RWPE1 (cell line): ENCODE data around the gene CRTC2.
A peak's percentile ranks its signal among the peaks of the same experiment; 100 is the strongest.

Experiments
- CTCF ChIA-PET: fragments of 350-600 bp; sonication (Branson Sonifier 250); formaldehyde crosslinking; extraction: SDS; loops from one replicate; lab custom pipeline; 2021; lab: Yijun Ruan, JAX
- POLR2A ChIA-PET: fragments of 400-600 bp; formaldehyde crosslinking; extraction: SDS; loops from one replicate; lab custom pipeline; 2020; ENCODE audit warnings: antibody characterized with exemption; ENCODE audit not compliant: low non-redundant PET; lab: Yijun Ruan, JAX
- DNase-seq: peaks from one replicate; pipeline ENCODE4 v3.0.0; 2012; ENCODE audit warnings: low spot score
- H3K27ac ChIP-seq: fragments of 450-650 bp; 2 replicates; pipeline ENCODE4 v1.5.1; 2017
- TF ChIP-seq, protein P1 (sequence below): fragments of 450-650 bp; conservative IDR thresholded peaks from 2 replicates; pipeline ENCODE4 v1.5.1; 2017; ENCODE audit warnings: low read depth, mild to moderate bottlenecking

CRTC2 gene

DNA sequence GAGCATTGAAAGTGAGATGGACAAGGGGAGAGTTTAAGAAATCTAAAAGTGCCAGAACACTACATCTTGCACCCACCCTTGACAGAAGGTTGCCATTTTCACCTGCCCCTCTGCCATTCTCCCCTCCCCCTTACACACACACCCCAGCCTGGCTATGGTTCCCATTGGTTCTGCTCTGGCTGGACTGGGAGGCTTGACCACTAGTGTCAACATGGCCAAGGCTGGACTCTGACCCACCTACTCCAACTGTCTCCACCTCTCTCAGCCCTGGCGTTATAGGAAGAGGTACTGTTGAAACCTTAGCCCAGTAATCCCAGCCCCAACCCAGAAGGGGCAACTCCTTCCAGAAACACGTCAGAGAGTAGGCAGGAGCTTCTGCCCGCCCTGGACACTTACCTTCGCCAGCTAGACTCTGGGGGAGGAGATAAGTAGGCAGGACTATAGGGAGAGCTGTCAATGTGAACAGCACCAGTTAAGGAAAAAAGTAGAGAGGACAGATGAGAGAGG lies 4.5 kb downstream of the CRTC2 start:
- POLR2A ChIA-PET: no interaction called here
- no peak overlapping the region for H3K27ac ChIP-seq
- DNase-seq: no peak
- CTCF ChIA-PET: no interaction called here
- TF ChIP-seq, protein P1, sequence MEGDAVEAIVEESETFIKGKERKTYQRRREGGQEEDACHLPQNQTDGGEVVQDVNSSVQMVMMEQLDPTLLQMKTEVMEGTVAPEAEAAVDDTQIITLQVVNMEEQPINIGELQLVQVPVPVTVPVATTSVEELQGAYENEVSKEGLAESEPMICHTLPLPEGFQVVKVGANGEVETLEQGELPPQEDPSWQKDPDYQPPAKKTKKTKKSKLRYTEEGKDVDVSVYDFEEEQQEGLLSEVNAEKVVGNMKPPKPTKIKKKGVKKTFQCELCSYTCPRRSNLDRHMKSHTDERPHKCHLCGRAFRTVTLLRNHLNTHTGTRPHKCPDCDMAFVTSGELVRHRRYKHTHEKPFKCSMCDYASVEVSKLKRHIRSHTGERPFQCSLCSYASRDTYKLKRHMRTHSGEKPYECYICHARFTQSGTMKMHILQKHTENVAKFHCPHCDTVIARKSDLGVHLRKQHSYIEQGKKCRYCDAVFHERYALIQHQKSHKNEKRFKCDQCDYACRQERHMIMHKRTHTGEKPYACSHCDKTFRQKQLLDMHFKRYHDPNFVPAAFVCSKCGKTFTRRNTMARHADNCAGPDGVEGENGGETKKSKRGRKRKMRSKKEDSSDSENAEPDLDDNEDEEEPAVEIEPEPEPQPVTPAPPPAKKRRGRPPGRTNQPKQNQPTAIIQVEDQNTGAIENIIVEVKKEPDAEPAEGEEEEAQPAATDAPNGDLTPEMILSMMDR: no peak

DNA sequence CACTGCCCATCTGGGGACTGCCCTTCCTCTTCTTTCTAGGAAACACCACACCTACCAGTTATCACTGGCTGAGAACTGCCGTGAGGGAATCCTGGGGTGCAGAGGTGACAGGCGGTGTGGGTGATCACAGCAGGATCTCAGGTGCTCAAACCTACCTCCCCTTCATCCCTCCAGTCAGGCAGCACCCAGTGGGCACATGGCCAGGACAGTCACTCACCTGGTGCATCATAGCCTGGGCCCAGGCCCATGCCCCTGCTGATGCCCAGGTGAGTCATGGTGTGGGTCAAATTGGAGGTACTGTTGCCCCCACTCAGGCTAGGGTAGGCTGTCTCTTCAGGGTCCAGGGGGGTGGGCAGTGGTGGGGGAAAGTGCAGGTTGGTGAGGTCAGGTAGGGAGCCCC lies 6.6 kb downstream of the CRTC2 start:
- CTCF ChIA-PET: interaction anchor here (1.1 kb wide), 1 partner anchor 35 kb away, joined by 3 read pairs; no protein-coding TSS in a partner anchor
- H3K27ac ChIP-seq: peak overlapping the region; percentile 13; the same call in 1 of the 2 replicates
- POLR2A ChIA-PET: no interaction called here
- DNase-seq: peak; percentile 47
- TF ChIP-seq, protein P1: no peak

DNA sequence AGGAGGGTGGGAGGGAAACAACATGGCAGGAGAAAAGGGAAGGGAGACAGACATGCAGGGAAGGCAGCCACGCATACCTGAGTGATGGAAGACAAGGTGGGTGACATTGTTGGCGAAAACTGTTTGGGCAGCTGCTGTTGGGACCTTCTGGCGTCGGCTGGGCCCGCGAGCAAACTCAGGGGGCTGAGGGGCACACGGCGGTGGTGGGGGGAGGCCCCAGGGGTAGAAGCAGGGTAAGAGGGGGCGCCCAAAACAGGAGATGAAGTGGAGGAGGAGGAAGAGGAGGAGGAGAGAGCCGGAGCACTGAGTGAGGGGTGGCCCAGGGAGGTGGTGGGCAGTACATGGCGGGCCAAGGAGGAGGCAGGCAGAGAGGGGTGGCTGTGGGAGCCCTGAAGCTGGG lies 7.2 kb downstream of the CRTC2 start:
- no peak overlapping the region for H3K27ac ChIP-seq
- ChIA-PET CTCF (no interaction called here), POLR2A (no interaction called here)
- TF ChIP-seq, protein P1: no peak
- DNase-seq: no peak

DNA sequence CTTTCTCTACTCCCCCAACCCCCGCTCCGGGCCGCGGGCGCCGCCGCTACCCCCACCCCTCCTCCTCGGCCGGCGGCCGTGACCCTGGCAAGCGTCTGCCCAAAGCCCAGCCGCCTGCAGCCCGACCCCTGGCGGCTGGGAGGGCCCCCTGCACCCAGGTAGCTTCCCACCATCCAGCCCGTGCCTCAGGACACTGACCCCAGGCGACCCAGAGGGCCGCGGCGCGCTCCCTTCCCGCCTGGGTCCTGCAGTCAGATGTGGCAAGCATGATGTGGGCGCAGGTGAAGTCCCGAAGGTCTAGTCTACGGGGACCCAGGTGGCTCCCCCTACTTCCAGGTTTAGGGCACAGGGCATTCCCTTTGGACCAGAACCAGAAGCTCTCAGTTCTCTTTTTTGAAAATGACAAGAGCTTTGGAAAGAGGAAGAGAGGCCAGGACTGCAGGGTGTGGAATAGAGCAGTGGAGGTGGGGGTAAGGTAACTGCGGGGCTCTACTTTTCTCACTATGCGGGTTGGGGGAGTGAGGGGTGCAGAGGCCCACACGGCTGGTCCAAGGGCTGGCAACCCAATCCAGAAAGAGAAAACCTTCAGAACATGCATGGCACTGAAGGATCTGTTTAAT lies 11.7 kb downstream of the CRTC2 start, which contains the start of gene DENND4B:
DENND4B (minus strand) TSS at position 97 of the 620 bp plus-strand sequence. CDS start 2,344 bp downstream, outside the sequence.
- TF ChIP-seq, protein P1: peak; percentile 96
- ChIA-PET CTCF (interaction anchor here (0.6 to 1.6 kb wide), 19 partner anchors 10 to 1008 kb away, joined by 3 to 9 read pairs (median 5); partner anchors contain the start of genes CREB3L4, CRTC2, GATAD2B and JTB), POLR2A (interaction anchor here (0.5 to 1.0 kb wide), 5 partner anchors 21 to 214 kb away, joined by 3 to 6 read pairs (median 4); partner anchors contain the start of gene CREB3L4)
- peak within 1 kb of the TSS; percentile 92 for H3K27ac ChIP-seq
- DNase-seq: peak; percentile 95

DNA sequence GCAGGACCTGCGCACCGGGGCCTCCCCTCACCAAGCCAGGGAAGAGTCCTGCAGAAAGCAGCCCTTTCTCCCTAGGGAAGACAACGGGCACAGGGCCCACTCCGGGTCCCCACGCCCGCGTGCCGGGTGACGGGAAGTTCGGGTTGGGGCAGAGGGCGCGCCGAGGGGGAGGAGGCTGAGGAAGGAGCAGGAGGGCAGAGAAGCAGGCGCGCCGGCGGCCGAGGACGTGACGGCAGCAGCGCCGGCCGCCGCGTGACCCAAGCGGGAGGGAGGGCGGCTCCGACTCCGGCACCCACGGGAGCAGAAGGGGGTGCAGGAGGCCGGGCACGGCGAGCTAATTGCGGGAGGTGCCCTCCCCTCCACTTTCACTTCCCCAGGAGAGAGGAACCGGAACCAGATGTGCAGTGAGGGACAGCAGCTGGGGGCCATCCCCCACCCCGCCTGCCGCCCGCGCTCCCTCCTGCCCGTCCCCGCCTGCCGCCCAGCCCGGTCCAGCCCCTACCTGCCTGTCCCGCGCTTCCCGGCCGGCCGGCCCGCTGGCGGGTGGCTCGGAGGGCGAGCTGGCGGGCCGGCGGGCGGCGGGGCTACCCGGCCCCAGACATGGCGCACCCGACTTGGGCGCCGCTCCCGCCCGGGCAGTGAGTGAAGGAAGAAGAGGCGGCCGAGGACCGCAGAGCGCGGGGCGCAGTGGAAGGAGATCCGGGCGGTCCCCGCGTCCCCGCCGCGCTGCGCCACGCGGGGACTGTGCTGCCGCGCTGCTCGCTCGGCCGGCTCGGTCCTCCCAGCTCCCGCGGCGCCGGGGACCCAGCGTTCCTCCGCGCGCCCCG lies 12.4 kb downstream of the CRTC2 start:
- H3K27ac ChIP-seq: peak overlapping the region; percentile 92
- ChIA-PET POLR2A (interaction anchor here (0.5 to 1.0 kb wide), 5 partner anchors 21 to 214 kb away, joined by 3 to 6 read pairs (median 4); partner anchors contain the start of gene CREB3L4), CTCF (interaction anchor here (0.5 to 1.6 kb wide), 16 partner anchors 11 to 1231 kb away, joined by 3 to 9 read pairs (median 5); partner anchors contain the start of genes CREB3L4, CRTC2, GATAD2B and JTB)
- TF ChIP-seq, protein P1: no peak
- peak; percentile 64 for DNase-seq
